Cardiac fibroblast (primary cell): ENCODE results near the gene MIB2.
A peak's percentile ranks its signal among the peaks of the same experiment; 100 is the strongest.

Source experiments
- DNase-seq, 2 donors: peaks; one replicate each; pipeline versions ENCODE4 v3.0.0 to v3.0.0-alpha.2; 2010; ENCODE audit warnings: low read depth in 2 of 2
- H3K4me3 ChIP-seq, 2 donors: replicated peaks in 1 of 2; 1 replicate in 1 of 2; 2 replicates in 1 of 2; pipeline ENCODE4 v1.5.1; 2011; ENCODE audit warnings: low read depth in 2 of 2, low read length in 2 of 2, mild to moderate bottlenecking in 2 of 2, moderate library complexity in 1 of 2
- TF ChIP-seq, protein P1 (sequence below): IDR thresholded peaks from one replicate; pipeline ENCODE4 v1.5.1; 2011; ENCODE audit warnings: low read depth, mild to moderate bottlenecking, low read length, inconsistent platforms

The MIB2 gene

DNA sequence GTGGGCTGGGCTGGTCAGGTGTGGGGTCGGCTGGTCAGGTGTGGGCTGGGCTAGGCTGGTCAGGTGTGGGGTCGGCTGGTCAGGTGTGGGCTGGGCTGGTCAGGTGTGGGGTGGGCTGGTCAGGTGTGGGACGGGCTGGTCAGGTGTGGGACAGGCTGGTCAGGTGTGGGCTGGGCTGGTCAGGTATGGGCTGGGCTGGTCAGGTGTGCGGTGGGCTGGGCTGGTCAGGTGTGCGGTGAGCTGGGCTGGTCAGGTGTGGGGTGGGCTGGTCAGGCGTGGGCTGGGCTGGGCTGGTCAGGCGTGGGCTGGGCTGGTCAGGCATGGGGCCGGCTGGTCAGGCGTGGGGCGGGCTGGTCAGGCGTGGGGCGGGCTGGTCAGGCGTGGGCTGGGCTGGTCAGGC, 9.1 kb upstream of the MIB2 start:
- TF ChIP-seq, protein P1, sequence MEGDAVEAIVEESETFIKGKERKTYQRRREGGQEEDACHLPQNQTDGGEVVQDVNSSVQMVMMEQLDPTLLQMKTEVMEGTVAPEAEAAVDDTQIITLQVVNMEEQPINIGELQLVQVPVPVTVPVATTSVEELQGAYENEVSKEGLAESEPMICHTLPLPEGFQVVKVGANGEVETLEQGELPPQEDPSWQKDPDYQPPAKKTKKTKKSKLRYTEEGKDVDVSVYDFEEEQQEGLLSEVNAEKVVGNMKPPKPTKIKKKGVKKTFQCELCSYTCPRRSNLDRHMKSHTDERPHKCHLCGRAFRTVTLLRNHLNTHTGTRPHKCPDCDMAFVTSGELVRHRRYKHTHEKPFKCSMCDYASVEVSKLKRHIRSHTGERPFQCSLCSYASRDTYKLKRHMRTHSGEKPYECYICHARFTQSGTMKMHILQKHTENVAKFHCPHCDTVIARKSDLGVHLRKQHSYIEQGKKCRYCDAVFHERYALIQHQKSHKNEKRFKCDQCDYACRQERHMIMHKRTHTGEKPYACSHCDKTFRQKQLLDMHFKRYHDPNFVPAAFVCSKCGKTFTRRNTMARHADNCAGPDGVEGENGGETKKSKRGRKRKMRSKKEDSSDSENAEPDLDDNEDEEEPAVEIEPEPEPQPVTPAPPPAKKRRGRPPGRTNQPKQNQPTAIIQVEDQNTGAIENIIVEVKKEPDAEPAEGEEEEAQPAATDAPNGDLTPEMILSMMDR: no peak
- H3K4me3 ChIP-seq: no peak overlapping the region
- DNase-seq: no peak

DNA sequence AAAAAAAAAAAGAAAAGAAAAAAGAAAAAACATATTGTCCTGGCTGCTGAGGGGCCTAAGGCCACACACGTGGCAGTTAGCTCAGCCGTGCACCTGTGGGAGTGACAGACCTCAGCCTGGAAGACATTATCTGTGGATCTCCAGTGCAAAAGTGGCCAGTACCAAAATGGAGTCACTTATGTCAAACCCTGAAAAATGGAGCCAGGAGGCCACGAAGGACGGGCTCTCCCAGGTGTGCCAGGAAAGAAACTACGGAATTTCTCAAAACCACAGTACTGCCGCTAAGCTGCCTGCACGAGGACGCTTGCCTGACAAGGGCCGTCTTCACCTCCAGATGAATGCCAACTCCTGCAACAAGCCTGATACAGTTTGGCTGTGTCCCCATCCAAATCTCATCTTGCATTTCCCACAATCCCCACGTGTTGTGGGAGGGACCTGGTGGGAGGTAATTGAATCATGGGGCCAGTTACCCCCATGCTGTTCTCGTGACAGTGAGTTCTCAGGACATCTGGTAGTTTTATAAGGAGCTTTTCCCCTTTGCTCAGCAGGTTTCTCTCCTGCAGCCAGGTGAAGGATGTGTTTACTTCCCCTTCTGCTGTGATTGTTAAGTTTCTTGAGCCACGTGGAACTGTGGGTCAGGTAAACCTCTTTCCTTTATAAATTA, 5.3 kb upstream of the MIB2 start:
- TF ChIP-seq, protein P1: no peak
- no peak overlapping the region for H3K4me3 ChIP-seq
- no peak for DNase-seq

DNA sequence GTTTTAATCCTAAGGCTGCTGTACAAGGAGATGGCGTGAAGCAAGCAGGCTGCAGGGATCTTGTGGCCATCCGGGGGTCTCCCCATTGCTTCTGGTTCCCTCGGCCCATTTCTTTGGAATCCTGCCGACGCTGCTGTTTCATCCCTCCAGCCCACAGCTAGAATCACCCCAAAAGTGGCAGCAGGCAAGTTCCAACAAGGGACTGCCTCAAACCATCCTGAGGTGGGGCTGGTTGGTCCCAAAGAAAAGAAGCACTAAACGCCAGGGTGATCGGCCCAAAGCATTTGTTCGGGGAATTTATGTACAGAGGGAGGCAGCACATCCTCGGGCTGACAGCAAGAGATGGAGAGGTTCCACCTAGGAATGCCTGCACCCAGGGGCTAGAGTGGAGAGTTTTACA, 4.5 kb upstream of the MIB2 start:
- TF ChIP-seq, protein P1: no peak
- no peak for DNase-seq
- H3K4me3 ChIP-seq: no peak overlapping the region

DNA sequence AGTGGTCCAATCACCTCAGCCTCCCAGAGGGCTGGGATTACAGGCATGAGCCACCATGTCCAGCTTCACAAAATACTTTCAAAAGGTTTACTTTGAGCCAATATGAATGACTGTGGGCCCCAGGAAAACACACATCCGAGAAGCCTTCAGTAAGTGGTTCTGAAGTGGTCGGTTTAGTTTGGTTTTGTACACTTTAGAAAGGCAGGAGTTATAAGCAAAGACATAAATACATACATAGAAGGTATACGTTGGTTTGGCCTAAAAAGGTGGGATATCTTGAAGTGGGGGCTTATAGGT, 3.2 kb upstream of the MIB2 start:
- H3K4me3 ChIP-seq: no peak overlapping the region
- no peak for DNase-seq
- TF ChIP-seq, protein P1: no peak

DNA sequence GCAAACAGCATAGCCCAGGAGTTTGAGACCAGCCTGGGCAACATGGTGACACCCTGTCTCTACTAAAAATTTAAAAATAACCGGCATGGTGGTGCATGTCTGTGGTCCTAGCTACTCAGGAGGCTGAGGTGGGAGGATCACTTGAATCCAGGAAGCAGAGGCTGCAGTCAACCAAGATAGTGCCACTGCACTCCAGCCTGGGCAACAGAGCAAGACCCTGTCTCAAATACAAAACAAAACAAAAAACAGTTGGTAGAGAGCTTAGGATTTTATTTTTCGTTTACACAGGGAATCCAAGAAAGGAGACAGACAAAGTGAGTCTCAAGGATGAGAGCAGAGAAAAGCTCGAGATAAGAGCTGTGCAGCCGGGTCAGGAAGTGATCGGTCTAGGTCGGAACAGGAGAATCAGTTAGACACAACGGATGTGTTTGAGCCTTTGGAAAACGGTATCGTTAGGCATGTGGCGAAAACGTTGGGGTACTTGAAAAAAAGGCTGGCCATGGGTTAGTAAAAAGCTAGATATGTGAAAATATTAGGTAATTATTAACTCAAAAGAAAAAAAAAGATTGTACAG, 1.7 kb upstream of the MIB2 start:
- TF ChIP-seq, protein P1: no peak
- peak overlapping the region; percentile 92 to 95 for H3K4me3 ChIP-seq
- no peak for DNase-seq

DNA sequence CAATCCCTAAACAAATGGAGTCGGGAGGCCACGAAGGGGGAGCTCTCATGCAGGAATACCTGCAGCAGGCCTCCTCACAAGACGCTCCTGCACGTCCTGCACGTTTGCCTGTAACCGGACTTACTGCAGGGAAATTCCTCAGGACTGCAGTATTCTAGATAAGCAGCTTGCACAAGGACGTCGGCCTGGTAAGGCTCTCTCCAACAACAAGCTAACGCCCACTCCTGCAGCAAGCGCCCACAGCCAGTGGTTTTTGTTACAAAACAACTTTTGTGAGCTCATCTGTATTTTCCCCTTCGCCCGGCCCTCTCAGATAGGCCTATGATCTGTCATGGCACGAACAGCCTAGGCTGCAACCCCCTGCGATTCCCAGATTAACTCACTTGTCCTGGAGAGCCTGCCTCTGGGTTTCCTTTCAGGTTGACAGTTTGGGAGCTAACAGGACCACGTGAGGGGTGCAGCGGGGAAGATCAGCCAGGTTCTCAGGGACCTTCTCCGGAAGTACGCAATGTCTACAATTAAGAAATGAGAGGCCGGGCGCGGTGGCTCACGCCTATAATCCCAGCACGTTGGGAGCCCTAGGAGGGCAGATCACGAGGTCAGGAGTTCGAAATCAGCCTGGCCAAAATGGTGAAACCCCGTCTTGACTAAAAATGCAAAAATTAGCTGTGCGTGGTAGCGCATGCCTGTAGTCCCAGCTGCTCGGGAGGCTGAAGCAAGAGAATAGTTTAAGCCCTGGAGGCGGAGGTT, 921 bp upstream of the MIB2 start:
- TF ChIP-seq, protein P1: no peak
- peak overlapping the region; percentile 92 to 95 for H3K4me3 ChIP-seq
- peak; percentile 85 to 93 for DNase-seq

DNA sequence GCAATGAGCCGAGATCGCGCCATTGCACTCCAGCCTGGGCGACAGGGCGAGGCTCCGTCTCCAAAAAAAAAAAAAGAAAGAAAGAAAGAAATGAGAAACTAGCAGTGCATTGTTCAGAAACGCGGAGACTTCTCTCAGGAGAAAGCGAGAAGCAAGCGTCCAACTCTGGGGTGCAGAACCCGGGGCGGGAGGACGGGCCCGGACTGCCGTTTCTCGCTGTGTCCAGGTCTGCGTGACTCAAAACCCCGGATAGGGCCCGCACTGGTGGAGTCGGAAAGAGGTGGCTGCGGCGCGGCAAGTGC, 395 bp upstream of the MIB2 start:
- H3K4me3 ChIP-seq: peak overlapping the region; percentile 92 to 95
- no peak for DNase-seq
- TF ChIP-seq, protein P1: no peak
